Measurements from ENCODE around the gene TNFRSF1B.

The TNFRSF1B gene

DNA sequence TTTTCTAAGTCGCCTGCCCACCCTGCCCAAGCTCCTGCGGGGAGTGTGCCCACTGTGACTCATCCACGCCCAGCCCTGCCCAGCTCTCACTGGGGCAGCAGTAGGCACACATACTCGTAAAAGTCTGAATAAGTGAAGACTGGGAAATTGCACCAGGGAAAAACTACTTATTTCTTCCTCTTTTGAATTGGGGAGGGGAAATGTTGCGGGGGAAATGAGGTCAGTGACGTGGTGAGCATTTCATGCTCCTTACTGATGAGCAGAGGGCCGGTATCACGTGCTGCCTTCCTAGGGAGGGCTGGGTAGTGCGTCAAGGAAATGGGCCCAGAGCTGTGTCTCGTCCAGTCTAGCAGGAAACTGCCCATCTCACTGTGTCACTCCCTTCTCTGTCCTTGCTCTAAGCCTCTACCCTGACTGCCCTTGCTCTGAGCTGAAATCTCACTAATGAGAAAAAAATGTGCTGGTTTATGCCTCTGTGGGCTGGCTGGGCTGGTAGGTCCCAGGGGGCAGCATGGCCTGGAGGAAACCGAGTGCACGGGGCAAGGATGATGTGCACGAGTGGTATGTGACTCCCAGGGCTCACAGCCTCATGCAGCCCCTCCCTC is 13.5 kb upstream of the TNFRSF1B start:
- POLR2A ChIA-PET: interaction anchor here (1.4 kb wide), 1 partner anchor 9 kb away, joined by 4 read pairs; no protein-coding TSS in a partner anchor
- TF ChIP-seq, protein P1, sequence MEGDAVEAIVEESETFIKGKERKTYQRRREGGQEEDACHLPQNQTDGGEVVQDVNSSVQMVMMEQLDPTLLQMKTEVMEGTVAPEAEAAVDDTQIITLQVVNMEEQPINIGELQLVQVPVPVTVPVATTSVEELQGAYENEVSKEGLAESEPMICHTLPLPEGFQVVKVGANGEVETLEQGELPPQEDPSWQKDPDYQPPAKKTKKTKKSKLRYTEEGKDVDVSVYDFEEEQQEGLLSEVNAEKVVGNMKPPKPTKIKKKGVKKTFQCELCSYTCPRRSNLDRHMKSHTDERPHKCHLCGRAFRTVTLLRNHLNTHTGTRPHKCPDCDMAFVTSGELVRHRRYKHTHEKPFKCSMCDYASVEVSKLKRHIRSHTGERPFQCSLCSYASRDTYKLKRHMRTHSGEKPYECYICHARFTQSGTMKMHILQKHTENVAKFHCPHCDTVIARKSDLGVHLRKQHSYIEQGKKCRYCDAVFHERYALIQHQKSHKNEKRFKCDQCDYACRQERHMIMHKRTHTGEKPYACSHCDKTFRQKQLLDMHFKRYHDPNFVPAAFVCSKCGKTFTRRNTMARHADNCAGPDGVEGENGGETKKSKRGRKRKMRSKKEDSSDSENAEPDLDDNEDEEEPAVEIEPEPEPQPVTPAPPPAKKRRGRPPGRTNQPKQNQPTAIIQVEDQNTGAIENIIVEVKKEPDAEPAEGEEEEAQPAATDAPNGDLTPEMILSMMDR (IDR thresholded peaks at IDR 0.05; ENCODE audit: control extremely low read depth, extremely low read depth, low read depth, missing control alignments): no peak
- peak; percentile 53 for DNase-seq (ENCODE audit: extremely low spot score)
- CTCF ChIA-PET: interaction anchor here (0.8 to 2.6 kb wide), 5 partner anchors 8 to 55 kb away, joined by 3 to 7 read pairs (median 5); no protein-coding TSS in a partner anchor

DNA sequence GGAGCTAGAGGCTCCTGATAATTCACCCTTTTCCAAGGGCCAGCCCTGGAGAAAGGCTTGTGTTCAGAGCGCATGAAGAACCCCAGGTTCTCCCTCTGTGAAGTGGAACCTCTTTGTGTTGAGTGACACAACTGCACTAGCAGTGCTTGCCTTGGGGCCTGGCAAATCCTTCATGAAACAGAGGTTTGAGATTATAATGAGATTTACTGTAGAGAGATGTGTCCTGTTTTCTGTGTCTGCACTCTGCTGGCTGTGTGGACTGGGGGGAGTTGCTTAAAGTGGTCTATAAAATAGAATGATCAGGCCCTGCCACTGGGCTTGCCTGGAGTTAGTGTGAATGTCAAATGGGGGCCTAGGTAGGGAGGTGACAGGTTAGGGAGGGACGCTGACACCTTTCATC is 11.5 kb upstream of the TNFRSF1B start:
- TF ChIP-seq, protein P1 (IDR thresholded peaks at IDR 0.05; ENCODE audit: control extremely low read depth, extremely low read depth, low read depth, missing control alignments): no peak
- DNase-seq (ENCODE audit: extremely low spot score): no peak
- ChIA-PET CTCF (interaction anchor here (1.2 to 1.6 kb wide), 2 partner anchors 31 to 53 kb away, joined by 3 to 4 read pairs; no protein-coding TSS in a partner anchor), POLR2A (interaction anchor here (0.7 kb wide), 1 partner anchor 160 kb away, joined by 6 read pairs; no protein-coding TSS in a partner anchor)

DNA sequence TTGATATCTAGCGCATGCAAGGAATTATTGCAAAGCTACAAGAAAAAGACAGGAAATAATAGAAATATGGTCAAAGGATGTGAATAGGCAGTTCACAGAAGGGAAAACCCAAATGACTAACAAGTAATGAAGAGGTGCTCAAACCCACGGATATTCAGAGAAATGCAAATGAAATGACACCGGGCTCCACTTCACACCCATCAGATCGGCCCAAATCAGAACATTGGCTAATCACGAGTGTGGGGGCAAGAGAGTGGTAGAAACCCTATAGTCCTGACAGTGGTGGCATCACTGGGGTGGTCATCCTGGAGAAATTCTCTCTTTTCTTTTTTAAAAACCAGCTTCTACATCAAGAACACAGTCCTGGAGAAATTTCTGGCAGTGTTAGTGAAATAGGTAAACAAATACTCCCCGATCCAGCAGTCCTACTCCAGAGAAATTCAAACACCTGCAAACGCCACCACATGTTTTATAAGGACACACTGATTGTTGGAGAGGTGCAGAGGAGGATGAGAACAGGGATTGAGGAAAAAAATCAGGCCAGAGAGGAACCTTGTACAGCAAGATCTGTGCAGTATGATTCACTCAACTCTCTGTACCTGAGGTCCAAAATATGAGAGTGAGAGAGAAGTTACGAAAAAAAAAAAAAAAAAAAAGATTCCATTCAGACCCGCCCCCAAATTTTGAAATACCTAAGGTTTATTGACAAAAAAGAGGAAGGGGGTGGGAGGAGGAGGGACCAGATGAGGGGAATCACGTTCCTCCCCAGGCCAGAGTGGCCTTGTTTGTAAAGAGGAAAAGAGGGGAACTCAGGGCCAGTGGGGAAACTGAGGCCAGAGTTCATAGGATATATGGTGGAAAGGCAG is 9.2 kb upstream of the TNFRSF1B start:
- ChIA-PET CTCF (interaction anchor here (1.0 to 1.2 kb wide), 3 partner anchors 9 to 71 kb away, joined by 3 to 4 read pairs (median 4); partner anchors contain the start of gene TNFRSF1B), POLR2A (no interaction called here)
- TF ChIP-seq, protein P1 (IDR thresholded peaks at IDR 0.05; ENCODE audit: control extremely low read depth, extremely low read depth, low read depth, missing control alignments): no peak
- peak; percentile 68 for DNase-seq (ENCODE audit: extremely low spot score)

DNA sequence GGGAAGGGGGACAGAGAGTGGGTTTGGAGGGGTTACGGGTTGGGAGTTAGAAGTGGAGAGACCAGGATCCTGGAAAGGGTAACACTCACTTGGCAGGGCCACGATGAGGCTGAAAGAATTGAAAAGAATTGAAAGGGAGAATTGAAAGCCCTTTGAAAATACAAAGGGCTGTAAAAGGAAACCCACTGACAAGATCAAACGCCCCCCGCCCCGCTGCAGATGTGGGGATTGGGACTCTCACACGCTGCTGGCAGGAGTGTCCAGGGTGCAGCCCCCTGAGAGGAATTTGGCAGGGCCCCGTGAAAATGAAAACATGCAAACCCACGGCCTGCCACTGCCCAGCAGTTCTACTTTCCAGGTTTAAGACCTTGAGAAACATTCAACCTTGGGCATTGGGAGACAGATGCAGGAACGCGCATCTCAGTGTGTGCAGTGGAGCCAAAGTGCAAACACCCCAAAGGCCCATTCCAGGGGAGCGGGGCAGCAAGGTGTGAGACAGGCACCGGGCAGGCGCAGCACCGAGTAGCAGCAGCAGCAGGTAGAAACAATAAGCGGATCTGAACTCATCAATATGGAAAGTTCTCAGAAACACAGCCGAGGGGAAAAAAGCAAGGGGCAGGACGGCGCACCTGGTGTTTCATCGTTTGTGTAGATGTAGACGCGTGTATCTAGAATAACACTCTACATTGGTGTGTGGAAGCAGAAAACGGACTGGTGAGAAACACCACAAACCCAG is 8.3 kb upstream of the TNFRSF1B start:
- no peak for DNase-seq (ENCODE audit: extremely low spot score)
- TF ChIP-seq, protein P1 (IDR thresholded peaks at IDR 0.05; ENCODE audit: control extremely low read depth, extremely low read depth, low read depth, missing control alignments): no peak
- POLR2A ChIA-PET: no interaction called here
- CTCF ChIA-PET: no interaction called here

DNA sequence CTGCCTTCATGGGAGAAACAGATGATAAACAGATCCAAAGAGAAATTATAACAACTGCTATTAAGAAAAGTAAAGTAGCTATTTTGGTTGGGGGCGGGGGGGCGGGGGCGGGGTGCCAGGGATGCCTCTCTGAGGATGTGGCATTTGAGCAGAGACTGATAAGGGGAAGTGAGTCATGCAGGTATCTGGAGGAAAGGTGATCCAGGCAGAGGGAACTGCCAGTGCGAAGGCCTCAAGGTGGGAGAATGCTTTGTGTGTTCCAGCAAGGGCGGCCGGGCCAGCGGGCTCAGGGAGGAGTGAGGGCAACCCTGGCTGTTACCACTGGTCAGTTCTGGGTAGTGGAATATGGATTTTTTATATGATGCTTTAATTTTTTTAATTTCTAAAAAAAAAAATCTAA is 7.0 kb upstream of the TNFRSF1B start:
- ChIA-PET CTCF (interaction anchor here (1.2 to 1.7 kb wide), 2 partner anchors 9 to 11 kb away, joined by 3 to 5 read pairs; no protein-coding TSS in a partner anchor), POLR2A (interaction anchor here (0.7 kb wide), 2 partner anchors 16 to 19 kb away, joined by 4 read pairs; no protein-coding TSS in a partner anchor)
- DNase-seq (ENCODE audit: extremely low spot score): no peak
- TF ChIP-seq, protein P1 (IDR thresholded peaks at IDR 0.05; ENCODE audit: control extremely low read depth, extremely low read depth, low read depth, missing control alignments): no peak

DNA sequence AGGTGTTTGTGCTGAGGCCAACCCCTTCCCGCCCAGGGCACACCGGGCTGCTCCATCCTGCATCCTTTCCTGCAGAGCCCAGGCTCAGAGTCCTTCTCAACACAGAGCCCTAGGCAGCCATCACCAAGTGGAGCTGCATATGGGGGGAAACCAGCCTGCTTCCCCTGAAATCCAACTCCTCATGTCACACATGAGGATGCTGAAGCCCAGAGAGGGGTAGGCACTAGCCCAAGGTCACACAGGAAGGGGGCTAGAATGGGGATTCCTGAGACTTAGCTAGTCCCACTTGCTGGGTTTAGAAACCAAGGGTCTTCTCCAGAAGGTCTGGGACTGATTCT is 5.5 kb upstream of the TNFRSF1B start:
- ChIA-PET POLR2A (interaction anchor here (0.9 kb wide), 2 partner anchors 11 to 13 kb away, joined by 3 to 5 read pairs; no protein-coding TSS in a partner anchor), CTCF (interaction anchor here (1.0 to 2.9 kb wide), 7 partner anchors 8 to 83 kb away, joined by 3 to 14 read pairs (median 4); no protein-coding TSS in a partner anchor)
- DNase-seq (ENCODE audit: extremely low spot score): no peak
- TF ChIP-seq, protein P1 (IDR thresholded peaks at IDR 0.05; ENCODE audit: control extremely low read depth, extremely low read depth, low read depth, missing control alignments): no peak

All from GM10248 (cell line).